Fibroblast of the conjunctiva (primary cell): ENCODE results near the gene AFF3.
"Not testable (repeated sequence)": the region's sequence is repeated elsewhere in the genome, so short reads cannot be mapped to it uniquely, and the experiment has no call there.

ENCODE experiments used
- DNase-seq: peaks from one replicate; pipeline ENCODE4 v3.0.0-alpha.2; 2010; ENCODE audit warnings: low read depth

The AFF3 gene

GRCh38 chr2:100145893-100146656 lies 3.7 kb upstream of the AFF3 start:
- DNase-seq = no peak

DNA sequence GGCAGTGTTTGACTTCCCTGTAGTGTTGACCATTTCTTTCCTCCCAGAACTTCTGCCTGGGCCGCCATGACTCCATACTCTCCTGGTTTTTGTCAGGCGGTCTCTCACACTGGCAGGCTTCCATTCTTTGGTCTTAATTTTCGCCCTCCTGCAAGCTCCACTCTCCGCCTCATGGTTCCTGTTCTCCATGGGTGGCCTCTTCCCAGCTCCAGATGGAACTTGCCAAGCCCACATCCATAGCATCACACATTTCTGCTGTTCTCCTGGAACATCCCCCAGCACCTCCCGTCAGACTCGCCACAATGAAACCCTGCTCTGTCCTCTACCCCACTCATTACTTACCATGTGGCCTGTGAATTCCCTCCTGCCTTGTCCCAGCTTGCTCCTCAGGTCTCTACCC lies 896 bp upstream of the AFF3 start:
- DNase-seq = no peak

GRCh38 chr2:100141906-100142305 lies 484 bp downstream of the AFF3 start:
- no peak for DNase-seq

- no peak for DNase-seq
Observed at GRCh38 chr2:100140582-100140981, 1.8 kb downstream of the AFF3 start.

- no peak for DNase-seq
Observed at GRCh38 chr2:100137866-100138570, 4.4 kb downstream of the AFF3 start.

- no peak for DNase-seq
Observed at GRCh38 chr2:100137318-100137717, 5.1 kb downstream of the AFF3 start.

DNA sequence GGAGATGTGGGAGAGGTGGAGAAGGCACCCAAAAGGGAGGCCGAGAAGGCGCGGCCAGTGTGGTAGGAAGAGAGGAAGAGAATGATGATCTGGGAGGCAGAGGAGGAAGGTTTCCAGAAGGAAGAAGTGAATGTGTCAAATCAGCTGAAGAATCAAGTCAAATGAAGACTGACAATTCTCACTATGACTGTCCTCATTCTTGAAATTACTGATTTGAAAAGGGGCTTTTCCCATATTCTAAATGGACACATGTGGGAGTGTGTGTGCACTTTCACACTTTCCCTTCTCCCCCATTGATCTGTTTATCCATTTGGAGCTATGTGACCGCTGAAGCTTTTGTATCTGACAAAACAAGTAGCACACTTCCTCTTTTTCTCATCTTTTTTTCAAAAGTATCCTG lies 6.1 kb downstream of the AFF3 start:
- DNase-seq = no peak

GRCh38 chr2:100135415-100135814 lies 7.0 kb downstream of the AFF3 start:
- no peak for DNase-seq

DNA sequence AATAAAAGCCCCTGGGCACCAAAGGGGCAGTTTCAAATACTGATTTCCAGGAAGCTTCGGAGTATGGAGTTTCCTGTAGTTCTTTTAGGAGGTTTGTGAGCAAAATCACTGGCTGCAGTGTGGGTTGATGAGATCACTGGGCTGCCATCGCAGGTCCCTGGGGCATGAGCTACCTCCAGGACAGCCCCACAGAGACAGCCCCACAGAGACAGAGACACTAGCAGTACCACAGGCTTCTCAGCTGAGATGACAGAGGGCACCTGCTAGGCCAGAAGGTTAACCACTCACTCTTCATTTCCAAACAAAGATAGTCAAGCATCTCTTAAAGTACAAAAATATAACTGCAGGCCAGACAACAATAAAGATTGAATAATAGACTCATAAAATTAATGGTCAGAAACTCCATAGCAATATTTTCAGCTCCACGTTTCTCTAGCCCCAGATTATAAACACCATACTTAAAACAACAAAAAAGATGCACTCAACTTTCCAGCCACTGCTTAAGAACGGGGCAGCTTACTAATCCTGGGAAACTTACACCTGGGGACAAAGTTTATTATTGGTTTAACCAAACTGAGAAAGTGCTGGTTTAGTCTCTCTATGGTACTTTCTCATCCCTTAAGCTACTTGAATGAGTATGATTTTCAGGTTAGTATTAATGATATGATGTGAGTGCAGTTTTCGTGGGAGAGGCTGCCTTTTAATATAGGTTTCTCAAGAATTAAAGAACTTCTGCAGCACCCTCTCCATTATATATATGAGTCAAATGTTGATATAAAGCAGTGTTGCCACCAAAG lies 11.6 kb downstream of the AFF3 start:
- no peak for DNase-seq

DNA sequence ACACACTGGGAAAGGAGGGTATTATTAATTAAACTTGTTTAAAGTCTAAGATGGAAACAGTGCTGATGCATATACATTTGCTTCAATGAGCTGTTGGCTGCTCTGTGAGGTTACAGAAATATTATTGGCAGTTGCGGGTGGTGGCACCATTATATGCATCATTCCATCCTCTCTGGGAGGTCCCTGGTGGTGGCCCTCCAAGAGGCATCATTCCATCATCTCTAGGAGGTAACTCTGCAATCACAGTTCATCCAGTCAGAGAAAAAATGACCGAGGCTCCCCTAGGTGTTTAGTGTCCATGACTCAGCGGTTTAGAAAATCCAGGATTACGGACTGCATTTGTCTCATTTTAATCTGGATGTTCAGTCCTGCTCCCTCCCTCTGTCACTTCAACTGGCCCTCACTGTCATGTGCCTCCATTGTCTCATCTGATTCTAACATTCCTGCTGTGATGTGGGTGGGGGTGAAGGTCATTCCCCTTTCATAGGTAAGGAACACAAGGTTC lies 15.4 kb downstream of the AFF3 start:
- DNase-seq = no peak

DNA sequence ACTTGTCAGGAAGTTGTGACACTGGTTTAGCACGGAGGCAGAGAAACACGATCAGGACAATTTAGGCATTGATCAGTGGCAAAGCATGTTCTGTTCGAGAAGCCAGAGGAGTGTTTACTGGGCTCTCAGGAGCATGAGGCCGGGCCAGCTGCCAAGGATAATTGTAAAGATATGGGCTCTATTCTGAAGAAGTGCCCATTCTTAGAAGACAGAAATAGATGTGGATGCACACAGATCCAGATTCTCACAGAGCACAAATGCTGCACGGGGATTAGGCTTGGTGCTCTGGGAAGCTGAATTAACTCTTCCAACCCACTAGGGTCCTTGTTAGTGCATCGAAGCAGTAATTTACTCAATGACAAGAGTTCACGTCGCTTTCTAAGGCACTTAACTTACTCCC lies 16.2 kb downstream of the AFF3 start:
- no peak for DNase-seq

- no peak for DNase-seq
Observed at GRCh38 chr2:100125626-100126025, 16.8 kb downstream of the AFF3 start.

- no peak for DNase-seq
Observed at GRCh38 chr2:100124761-100125160, 17.6 kb downstream of the AFF3 start.

DNA sequence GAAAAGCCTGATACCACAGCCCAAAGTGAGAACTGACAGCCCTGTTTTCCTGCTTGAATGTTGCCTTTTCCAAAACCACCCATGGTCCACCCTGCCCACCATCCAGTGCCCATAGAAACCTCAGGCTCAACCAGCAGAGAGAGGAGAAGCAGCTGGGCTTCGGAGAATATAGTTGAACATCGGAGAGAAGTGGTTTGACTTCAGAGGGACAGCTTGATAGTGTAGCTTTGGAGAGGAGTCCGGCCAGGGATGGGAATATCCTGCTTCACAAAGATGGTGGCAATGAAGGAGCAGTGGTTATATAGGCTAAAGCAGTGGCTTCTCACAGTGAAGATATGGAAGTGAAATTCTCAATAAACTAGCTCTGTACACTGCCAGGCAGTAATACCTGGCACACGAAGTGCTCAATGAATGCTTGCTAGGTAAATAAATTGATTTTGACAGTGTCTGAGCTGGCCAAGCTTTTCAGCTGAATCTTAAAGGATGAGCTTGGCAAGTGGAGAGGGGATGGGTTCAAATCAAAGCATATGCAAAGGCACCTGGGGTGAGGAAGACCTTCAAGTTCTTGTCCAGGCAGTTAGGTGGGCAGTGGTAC lies 21.2 kb downstream of the AFF3 start:
- no peak for DNase-seq

DNA sequence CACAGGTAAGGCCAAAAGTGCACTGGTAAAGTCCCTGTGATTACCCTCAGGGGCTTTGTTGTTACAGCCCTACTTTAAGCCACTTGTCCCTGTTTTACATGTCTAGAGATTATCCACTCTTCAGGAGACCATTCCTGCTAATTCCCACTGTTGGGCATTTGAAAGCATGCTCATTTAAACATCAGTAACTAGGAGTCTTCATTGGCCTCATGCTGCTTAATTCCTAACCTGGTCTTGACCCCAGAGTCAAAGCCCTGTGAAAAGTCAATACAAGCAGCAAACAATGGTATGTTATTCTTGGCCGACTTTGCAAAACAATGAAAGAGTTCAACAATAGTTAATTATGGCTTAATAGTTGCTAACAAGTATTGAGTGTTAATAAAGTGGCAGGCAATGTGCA lies 23.2 kb downstream of the AFF3 start:
- DNase-seq = no peak

DNA sequence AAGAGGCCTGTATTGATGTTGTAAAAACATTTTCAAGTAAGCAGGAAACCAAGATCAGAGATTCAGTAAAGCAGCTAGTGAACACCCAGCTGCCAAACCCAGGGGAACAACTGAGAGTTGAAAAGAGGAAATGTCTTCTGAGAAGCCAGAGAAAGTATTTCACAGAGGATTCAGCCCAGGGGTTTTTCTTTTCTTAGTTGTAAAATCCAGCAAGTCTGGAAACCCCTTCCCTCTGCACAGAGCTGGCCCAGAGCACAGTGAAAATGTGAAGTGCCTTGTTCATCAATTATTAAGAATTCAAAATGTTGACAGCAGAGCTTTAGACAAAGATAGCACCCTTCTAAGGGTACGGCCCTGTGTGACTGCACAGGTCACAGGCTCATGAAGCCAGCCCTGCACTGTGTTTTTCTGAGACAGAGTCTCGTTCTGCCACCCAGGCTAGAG lies 28.4 kb downstream of the AFF3 start:
- no peak for DNase-seq

DNA sequence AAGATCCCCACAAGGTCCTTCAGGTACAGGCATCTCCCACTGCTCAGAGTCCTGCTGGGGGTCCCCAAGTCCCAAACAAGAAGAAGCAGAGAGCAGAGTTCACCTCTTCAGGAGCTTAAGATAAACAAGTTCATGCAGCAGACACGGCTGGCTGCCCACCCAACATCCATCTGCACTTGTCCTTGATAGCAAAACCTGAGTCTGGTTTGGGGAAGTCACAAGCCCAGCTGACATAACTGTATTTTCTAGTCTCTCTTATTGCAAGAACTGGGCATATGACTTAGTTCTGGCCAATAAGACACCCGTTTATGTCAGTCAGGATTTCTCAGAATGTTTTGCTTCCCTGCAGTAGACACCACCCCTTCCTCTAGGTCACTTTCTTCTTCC lies 31.8 kb downstream of the AFF3 start:
- no peak for DNase-seq

DNA sequence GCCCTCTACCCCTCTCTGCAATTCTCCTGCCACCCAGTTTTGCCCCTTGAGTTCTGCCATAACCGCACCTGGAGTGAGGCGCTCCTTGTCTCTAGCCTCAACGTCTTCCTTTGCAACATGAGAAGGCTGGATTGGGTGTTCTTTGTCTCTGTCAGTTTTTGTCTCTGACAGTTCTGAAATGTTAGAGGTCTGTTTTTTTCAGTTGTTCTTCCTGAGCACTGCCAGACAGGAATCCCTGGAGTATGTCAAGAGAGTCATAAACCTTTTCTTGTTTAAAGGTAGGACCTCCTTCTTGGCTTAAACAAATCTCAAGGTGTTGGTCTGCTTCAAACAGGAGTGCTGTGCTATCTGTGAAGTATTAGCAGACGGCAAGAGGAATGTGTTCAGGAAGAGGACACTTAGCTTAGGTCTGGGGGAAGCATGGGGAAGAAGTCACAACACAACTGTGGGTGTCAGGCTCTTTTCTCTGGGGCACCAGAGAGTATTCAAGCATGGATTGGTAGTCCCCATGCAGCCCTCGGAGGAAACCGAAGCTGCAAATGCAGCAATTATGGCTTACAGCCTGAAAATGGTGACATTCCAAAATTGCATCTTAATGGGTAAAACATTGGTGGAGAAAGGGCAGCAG lies 32.3 kb downstream of the AFF3 start:
- no peak for DNase-seq

GRCh38 chr2:100108648-100109020 lies 33.8 kb downstream of the AFF3 start:
- not testable (repeated sequence) for DNase-seq

DNA sequence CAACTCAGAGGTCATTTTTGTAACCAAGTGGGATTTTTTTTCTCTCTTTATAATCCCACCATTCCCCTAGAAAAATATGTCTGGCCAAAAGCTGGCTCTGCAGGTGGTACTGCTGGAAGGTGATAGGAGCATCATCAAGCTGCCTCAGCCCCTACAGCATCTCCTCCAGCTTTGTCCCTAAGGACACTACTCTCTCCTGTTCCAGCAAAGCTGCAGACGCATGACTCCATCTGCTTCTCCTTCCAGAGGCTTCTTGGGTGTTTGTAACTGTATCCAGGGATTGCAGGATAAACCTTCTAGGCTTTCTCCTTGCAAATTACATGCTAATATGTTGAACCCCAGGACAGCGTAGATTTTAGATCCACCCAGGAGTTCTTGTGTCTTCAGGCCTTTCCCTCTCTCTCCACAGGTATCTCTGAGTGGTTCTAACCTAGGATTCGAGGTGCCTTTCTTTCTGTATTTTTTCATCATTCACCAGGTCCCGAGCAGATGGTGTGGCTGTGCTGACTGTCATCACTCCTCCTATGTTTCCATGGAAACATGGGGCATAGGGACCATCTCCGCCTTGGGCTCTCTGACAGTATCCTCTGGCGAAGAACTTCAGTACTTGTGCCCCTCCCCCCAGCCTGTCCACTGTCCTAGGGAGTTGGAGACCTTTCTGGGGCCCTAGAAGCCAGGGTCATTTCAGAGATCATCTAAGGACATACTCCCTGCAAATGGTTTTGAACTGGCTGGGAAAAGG lies 34.3 kb downstream of the AFF3 start:
- DNase-seq = no peak

GRCh38 chr2:100107440-100107839 lies 35.0 kb downstream of the AFF3 start:
- DNase-seq = no peak
